GM18502 (cell line): Measurements from ENCODE around the gene ZNF385C.

ENCODE experiments used
- ATAC-seq: cut with Tn5 transposase; IDR thresholded peaks from one replicate; pipeline ENCODE4 v1.9.1; 2021; ENCODE audit warnings: mild to moderate bottlenecking; ENCODE audit not compliant: unreplicated experiment, poor library complexity

Gene ZNF385C

GRCh38 chr17:42109086-42109485 is 10.8 kb upstream of the ZNF385C start:
- ATAC-seq, result no peak

DNA sequence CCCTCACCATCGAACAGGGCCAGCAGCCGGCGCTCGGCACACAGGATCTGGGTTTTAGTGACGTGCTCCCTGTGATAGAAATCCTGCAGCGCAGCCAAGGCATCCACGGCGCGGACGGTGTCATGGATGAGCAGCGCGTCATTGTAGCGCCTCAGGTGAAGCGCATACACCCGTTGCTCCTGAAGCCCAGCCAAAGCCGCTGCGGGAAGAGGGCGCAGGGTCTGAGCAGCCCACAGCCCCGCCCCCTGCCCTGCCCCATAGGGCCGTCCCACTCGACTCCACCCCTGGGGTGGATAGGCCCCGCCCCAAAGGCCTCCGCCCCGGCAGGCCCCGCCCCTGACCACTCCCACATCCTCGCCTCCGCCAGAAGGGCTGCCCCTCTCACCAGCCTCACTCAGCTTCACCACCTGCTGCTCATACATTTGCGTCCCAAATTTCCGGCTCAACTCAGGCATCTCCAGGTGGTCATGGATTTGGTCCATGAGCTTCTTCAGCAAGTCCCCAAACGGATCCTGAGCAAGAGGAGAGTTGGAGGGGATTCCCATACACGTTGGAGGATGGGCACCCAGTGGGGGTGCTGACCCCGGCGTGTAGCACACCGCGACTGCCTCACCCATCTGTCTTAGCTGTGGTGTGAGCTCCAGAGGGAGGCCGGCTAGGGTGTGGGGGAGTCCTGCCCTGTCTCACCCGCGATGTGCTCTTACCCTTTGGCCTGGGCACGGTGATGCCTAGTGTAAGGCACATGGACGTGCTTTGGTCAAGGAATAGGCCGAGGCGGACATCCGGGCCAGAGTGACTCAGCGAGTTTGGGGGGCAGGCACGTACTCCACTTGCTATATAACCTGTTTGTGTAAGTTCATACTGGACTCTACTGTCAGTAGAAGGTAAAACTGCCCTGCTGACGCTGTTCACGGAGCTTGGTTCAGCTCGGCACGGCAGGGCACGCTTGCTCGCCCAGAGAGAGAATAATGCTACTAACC is 9.6 kb upstream of the ZNF385C start:
- ATAC-seq, result peak; percentile 68

GRCh38 chr17:42107124-42107523 is 8.9 kb upstream of the ZNF385C start:
- ATAC-seq, result no peak

DNA sequence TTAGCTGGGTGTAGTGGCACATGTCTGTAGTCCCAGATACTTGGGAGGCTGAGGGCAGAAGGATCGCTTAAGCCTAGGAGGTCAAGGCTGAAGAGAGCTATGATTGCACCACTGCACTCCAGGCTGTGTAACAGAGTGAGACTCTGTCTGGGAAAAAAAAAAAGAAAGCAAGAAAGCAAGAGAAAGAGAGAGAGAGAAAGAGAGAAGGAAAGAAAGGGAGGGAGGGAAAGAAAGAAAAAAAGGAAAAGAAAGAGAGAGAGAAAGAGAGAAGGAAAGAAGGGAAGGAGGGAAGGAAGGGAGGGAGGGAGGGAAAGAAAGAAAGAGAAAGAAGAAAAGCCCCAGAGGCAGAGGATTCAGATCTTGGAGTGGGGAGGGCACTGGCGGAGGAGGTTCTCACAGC is 7.7 kb upstream of the ZNF385C start:
- ATAC-seq, result no peak

GRCh38 chr17:42104264-42104663 is 6.0 kb upstream of the ZNF385C start:
- no peak for ATAC-seq

GRCh38 chr17:42103221-42103954 is 5.1 kb upstream of the ZNF385C start:
- no peak for ATAC-seq

- ATAC-seq, result no peak
Observed at GRCh38 chr17:42101513-42102292, 3.4 kb upstream of the ZNF385C start.

DNA sequence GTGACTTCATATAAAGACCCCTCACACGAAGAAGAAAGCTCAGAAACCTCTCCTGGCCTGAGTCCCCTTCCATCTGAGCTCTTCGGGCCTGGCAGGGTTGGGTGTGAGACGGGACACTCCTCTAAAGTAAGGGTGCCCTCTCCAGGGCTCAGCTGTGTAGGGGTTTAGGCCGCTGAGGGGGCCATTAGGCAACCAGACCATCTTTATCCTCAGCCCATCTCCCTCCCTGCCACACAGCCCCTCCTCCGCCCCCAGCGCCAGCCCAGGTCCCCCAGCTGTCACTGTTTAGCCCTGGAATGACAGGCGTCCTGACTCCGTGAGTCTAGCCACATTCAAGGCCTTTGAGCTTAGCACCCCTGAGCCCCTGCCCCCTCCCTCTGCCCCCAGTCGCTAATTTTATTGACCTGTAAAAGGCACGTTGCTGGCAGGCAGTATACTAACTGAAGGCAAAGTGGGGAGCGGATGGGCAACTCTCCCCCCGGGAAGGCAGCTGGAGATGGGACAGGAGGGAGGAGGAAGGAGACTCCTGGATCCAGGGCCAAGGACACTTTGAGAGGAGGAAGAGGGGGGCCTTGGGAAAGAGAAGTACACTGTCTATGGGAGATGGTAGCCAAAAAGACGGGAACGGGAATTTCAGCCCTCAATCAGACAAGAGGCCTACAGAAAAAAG is 592 bp upstream of the ZNF385C start:
- ATAC-seq, result no peak

GRCh38 chr17:42096360-42097111 is 1.7 kb downstream of the ZNF385C start:
- no peak for ATAC-seq

- ATAC-seq, result no peak
Observed at GRCh38 chr17:42094375-42095069, 3.8 kb downstream of the ZNF385C start.

DNA sequence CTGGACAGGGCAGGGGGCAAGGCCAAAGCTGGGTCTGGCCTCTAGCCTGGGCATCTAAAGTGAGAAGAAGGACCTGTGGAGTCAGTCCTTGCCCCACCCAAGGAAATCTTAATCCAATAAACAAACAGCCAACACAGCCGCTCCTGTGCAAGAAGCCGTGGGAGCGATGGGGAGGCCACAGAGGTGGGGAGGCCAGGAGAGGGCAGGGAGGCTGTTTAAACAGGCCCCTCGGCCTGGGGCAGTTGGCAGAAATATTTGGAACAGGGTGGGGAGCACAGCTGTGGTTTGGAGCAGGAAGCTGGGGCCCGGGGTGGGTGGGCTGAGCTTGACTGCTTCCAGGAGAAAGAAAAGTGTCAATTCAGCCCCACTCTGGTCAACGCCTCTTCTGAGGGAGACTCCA is 5.3 kb downstream of the ZNF385C start:
- ATAC-seq, result no peak

- no peak for ATAC-seq
Observed at GRCh38 chr17:42090964-42091790, 7.1 kb downstream of the ZNF385C start.

- no peak for ATAC-seq
Observed at GRCh38 chr17:42088736-42089135, 9.5 kb downstream of the ZNF385C start.

GRCh38 chr17:42087736-42088705 is 10.3 kb downstream of the ZNF385C start:
- no peak for ATAC-seq

DNA sequence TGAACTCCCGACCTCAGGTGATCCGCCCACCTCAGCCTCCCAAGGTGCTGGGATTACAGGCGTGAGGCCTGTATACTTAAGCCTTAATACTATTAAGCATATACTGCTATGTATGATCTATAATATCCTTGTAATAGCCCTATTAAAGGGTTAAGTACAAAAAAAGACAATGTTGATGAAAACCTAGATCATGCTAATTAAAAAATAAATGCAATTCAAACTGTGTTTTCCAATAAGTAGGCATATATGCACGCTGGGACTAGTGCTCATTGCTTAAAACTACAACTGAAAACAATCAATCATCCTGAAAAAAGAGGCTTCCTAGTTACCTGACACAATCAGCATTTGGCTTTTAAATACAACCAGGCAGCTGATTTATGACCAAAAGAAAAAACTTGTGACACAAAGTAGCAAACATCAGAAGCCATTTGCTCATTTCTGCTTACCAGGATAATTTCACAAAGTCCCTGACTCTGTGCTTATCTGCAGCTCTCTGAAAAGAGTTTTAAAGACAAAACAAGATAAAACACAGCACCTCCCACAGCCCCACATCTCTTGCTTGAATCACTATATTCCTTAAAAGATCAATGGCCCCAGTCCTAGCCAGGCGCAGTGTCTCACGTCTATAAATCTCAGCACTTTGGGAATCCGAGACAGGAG is 11.1 kb downstream of the ZNF385C start:
- no peak for ATAC-seq

GRCh38 chr17:42081516-42082129 is 16.6 kb downstream of the ZNF385C start:
- no peak for ATAC-seq
